Activated B cell treated with CpG ODN at 0.5 μM for 24 hours (primary cell): ENCODE data around the gene MTRR. TPM values are rescaled to one million over a fixed set of nuclear protein-coding genes. Genes with fewer than 3 reads are reported as not detected.

Experiments
- ATAC-seq: fragments of 200-7000 bp; cut with Tn5 transposase; one replicate; pipeline ENCODE4 v1.10.0; 2021; ENCODE audit warnings: low read depth, mild to moderate bottlenecking, moderate library complexity
- CTCF ChIA-PET: fragments of 350-600 bp; sonication (Branson Sonifier 250); formaldehyde crosslinking; loops from one replicate; lab custom pipeline; 2021; ENCODE audit warnings: antibody characterized with exemption; lab: Charles Lee
- POLR2A ChIA-PET: fragments of 350-600 bp; sonication (Branson Sonifier 250); formaldehyde crosslinking; loops from one replicate; lab custom pipeline; 2021; ENCODE audit warnings: antibody characterized with exemption; lab: Charles Lee
- DNase-seq: peaks from one replicate; pipeline ENCODE4 v3.0.0; 2022
- H3K27ac Mint-ChIP-seq: one replicate; pipeline ENCODE4 v1.8.0; 2020; ENCODE audit warnings: mixed read lengths
- H3K27me3 Mint-ChIP-seq: one replicate; pipeline ENCODE4 v1.8.0; 2021; ENCODE audit warnings: mixed read lengths
- H3K36me3 Mint-ChIP-seq: one replicate; pipeline ENCODE4 v1.8.0; 2021; ENCODE audit warnings: low read depth, mixed read lengths
- H3K4me1 Mint-ChIP-seq: one replicate; pipeline ENCODE4 v1.8.0; 2021; ENCODE audit warnings: mixed read lengths
- H3K4me3 Mint-ChIP-seq: one replicate; pipeline ENCODE4 v1.8.0; 2020; ENCODE audit warnings: mild to moderate bottlenecking, mixed read lengths
- H3K9me3 Mint-ChIP-seq: one replicate; pipeline ENCODE4 v1.8.0; 2020; ENCODE audit warnings: mixed read lengths
- CTCF ChIP-seq: fragments of 200-600 bp; IDR thresholded peaks from one replicate; pipeline ENCODE4 v1.8.0; 2022; ENCODE audit warnings: antibody characterized with exemption, mild to moderate bottlenecking
- intact Hi-C: fragments of 100-400 bp; cut with micrococcal nuclease; formaldehyde crosslinking; loops from one replicate; pipeline ENCODE4 v1.15.1; 2024
- total RNA-seq: library from RNA; stranded (reverse); gene quantifications from 2 replicates; pipeline ENCODE4 v1.2.3, GENCODE V29; 2022

Gene MTRR
- total RNA-seq, 1 donor from 2014 or later = 70.7 TPM

- intact Hi-C loops = no loop called here
- ATAC-seq (no peak), DNase-seq (no peak)
- Mint-ChIP-seq H3K27me3 (peaks cover 18% of the 10 kb centered on the region), H3K9me3 (peaks cover 3% of the 10 kb centered on the region), H3K36me3 (peaks cover 4% of the 10 kb centered on the region), H3K4me3 (no peak overlapping the region), H3K4me1 (peaks cover 18% of the 10 kb centered on the region), H3K27ac (no peak overlapping the region)
- CTCF ChIA-PET = no interaction called here
- TF ChIP-seq CTCF = no peak
- POLR2A ChIA-PET = interaction anchor here (1.0 kb wide), 1 partner anchor 16 kb away, joined by 6 read pairs; the partner anchor contains the start of genes FASTKD3 and MTRR
Observed at GRCh38 chr5:7852988-7853387, 16.0 kb upstream of the MTRR start.

DNA sequence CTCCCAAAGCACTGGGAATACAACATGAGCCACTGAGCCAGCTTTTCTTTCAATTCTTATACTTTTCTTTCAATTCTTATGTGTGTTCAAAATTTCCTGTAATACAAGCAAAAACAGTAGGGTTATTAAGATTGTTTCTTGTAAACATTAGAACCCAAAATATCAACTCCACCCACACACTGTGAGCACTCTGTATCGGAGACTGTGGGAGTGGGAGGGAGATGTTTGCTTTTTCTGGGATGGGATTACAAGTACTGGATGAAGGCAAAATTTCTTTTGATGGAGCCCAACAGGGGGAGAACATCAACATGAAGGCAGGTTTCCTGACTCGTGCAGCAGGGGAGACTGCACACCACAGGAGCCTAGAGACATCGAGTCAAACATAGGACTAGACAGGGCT is 13.3 kb upstream of the MTRR start:
- Mint-ChIP-seq H3K36me3 (peaks cover 27% of the 10 kb centered on the region), H3K4me3 (no peak overlapping the region), H3K27ac (no peak overlapping the region), H3K9me3 (peaks cover 3% of the 10 kb centered on the region), H3K27me3 (peaks cover 6% of the 10 kb centered on the region), H3K4me1 (peaks cover 13% of the 10 kb centered on the region)
- no peak for ATAC-seq
- intact Hi-C loops = no loop called here
- CTCF ChIA-PET = interaction anchor here (1.5 kb wide), 1 partner anchor 38 kb away, joined by 4 read pairs; no protein-coding TSS in a partner anchor
- TF ChIP-seq CTCF = no peak
- POLR2A ChIA-PET = interaction anchor here (2.1 kb wide), 1 partner anchor 14 kb away, joined by 5 read pairs; the partner anchor contains the start of genes FASTKD3 and MTRR
- no peak for DNase-seq

DNA sequence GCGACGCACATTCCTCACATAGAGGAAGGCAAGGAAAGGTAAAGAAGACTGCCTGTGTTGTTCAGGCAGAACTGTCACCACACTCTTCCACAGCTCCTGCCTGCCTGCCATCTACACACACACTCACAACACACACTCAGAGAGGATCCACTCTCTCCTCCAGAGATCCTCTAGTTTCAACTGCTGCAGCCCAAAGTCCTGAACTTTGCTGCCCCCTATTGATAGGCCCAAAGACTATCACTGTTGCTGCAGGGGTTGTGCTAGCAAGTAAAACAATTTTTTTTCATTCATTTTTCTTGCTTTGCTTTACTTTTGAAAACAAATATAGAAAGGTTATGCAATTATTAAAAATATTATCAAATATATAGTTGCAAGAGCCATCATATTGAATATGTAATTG is 12.1 kb upstream of the MTRR start:
- CTCF ChIA-PET = interaction anchor here (1.5 kb wide), 1 partner anchor 40 kb away, joined by 4 read pairs; no protein-coding TSS in a partner anchor
- intact Hi-C loops = no loop called here
- Mint-ChIP-seq H3K4me3 (no peak overlapping the region), H3K27me3 (peaks cover 3% of the 10 kb centered on the region), H3K27ac (no peak overlapping the region), H3K4me1 (peaks cover 7% of the 10 kb centered on the region), H3K36me3 (peaks cover 37% of the 10 kb centered on the region), H3K9me3 (peaks cover 3% of the 10 kb centered on the region)
- ATAC-seq = no peak
- POLR2A ChIA-PET = interaction anchor here (2.1 kb wide), 1 partner anchor 12 kb away, joined by 5 read pairs; the partner anchor contains the start of genes FASTKD3 and MTRR
- TF ChIP-seq CTCF = no peak
- no peak for DNase-seq

- ATAC-seq = no peak
- intact Hi-C loops = no loop called here
- H3K4me3 Mint-ChIP-seq = no peak overlapping the region
- POLR2A ChIA-PET = interaction anchor here (2.1 kb wide), 1 partner anchor 12 kb away, joined by 5 read pairs; the partner anchor contains the start of genes FASTKD3 and MTRR
- DNase-seq = no peak
- H3K27me3 Mint-ChIP-seq = peaks cover 3% of the 10 kb centered on the region
- H3K27ac Mint-ChIP-seq = no peak overlapping the region
- CTCF ChIA-PET = interaction anchor here (1.5 kb wide), 1 partner anchor 40 kb away, joined by 4 read pairs; no protein-coding TSS in a partner anchor
- peaks cover 40% of the 10 kb centered on the region for H3K36me3 Mint-ChIP-seq
- TF ChIP-seq CTCF = no peak
- peaks cover 3% of the 10 kb centered on the region for H3K9me3 Mint-ChIP-seq
- H3K4me1 Mint-ChIP-seq = peaks cover 3% of the 10 kb centered on the region
Observed at GRCh38 chr5:7857361-7857760, 11.6 kb upstream of the MTRR start.

DNA sequence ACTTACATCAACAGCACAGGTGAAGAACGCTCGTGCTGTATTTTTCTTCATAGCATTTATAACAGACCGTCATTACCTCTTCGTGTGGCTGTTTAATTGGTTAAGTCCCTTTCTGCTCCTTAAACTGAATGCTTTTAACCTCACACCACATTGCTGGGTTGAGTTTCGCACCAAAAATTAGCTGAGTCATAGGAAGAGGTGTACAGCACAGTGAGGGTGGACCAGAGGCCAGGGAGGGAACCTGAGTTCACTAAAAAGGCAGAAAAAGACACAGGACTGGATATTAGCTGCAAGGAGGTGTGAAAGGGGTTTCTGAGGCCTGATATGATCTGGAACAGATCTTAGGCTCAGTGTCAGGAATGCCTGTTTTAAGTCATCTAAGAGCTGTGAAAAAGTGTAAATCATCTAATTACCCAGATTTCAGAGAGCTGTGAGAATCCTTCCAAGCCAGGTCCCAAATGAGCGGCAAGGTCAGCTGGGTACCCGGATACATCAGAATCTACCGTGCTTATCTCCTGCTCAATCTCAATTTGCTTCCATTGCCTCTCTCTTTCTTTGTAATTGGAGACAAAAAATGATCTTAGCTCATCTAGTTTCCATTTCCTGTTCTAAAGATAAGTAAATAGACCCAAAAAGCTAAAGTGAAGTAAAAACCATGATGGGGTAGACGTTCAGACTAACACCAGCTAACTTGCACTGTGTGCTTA is 10.9 kb upstream of the MTRR start:
- TF ChIP-seq CTCF = no peak
- ChIA-PET POLR2A (interaction anchor here (2.1 kb wide), 1 partner anchor 11 kb away, joined by 5 read pairs; the partner anchor contains the start of genes FASTKD3 and MTRR), CTCF (no interaction called here)
- Mint-ChIP-seq H3K27me3 (peaks cover 3% of the 10 kb centered on the region), H3K9me3 (peaks cover 3% of the 10 kb centered on the region), H3K27ac (no peak overlapping the region), H3K4me3 (no peak overlapping the region), H3K36me3 (peaks cover 47% of the 10 kb centered on the region), H3K4me1 (no peaks in the 10 kb centered on the region)
- intact Hi-C loops = no loop called here
- ATAC-seq = no peak
- DNase-seq = no peak
